Activated CD4-positive, alpha-beta T cell treated with anti-CD3 and anti-CD28 coated beads for 1 hour (primary cell): Measurements from ENCODE around the gene PSMD1.
"Not testable (repeated sequence)": the region's sequence is repeated elsewhere in the genome, so short reads cannot be mapped to it uniquely, and the experiment has no call there.

ENCODE experiments used
- DNase-seq: peaks from one replicate; pipeline ENCODE4 v3.0.0-alpha.2; 2020

Gene PSMD1

GRCh38 chr2:231056453-231057416 lies at the start of gene PSMD1:
Gene PSMD1 (plus strand): TSS chr2:231056867. CDS start chr2:231057026, 159 bp downstream.
- DNase-seq: peak; percentile 87

GRCh38 chr2:231007286-231008098 lies 49.2 kb upstream of the PSMD1 start:
- no peak for DNase-seq

GRCh38 chr2:231008131-231008530 lies 48.5 kb upstream of the PSMD1 start:
- no peak for DNase-seq

- no peak for DNase-seq
These were observed 47.3 kb upstream of the PSMD1 start for GRCh38 chr2:231009236-231009919.

GRCh38 chr2:231010201-231010730 lies 46.4 kb upstream of the PSMD1 start:
- no peak for DNase-seq

- no peak for DNase-seq
These were observed 45.1 kb upstream of the PSMD1 start for GRCh38 chr2:231011526-231011925.

GRCh38 chr2:231012463-231012862 lies 44.2 kb upstream of the PSMD1 start:
- no peak for DNase-seq

- no peak for DNase-seq
These were observed 42.8 kb upstream of the PSMD1 start for GRCh38 chr2:231013820-231014219.

- DNase-seq: no peak
These were observed 41.2 kb upstream of the PSMD1 start for GRCh38 chr2:231015478-231015877.

- no peak for DNase-seq
These were observed 40.7 kb upstream of the PSMD1 start for GRCh38 chr2:231015926-231016325.

- no peak for DNase-seq
These were observed 40.0 kb upstream of the PSMD1 start for GRCh38 chr2:231016566-231017230.

- no peak for DNase-seq
These were observed 39.5 kb upstream of the PSMD1 start for GRCh38 chr2:231017231-231017598.

- DNase-seq: no peak
These were observed 38.5 kb upstream of the PSMD1 start for GRCh38 chr2:231018184-231018583.

GRCh38 chr2:231025059-231025458 lies 31.6 kb upstream of the PSMD1 start:
- DNase-seq: not testable (repeated sequence)

- no peak for DNase-seq
These were observed 27.8 kb upstream of the PSMD1 start for GRCh38 chr2:231028889-231029288.

GRCh38 chr2:231029563-231029962 lies 27.1 kb upstream of the PSMD1 start:
- no peak for DNase-seq

GRCh38 chr2:231030725-231031124 lies 25.9 kb upstream of the PSMD1 start:
- no peak for DNase-seq

- DNase-seq: no peak
These were observed 24.0 kb upstream of the PSMD1 start for GRCh38 chr2:231032575-231033140.

GRCh38 chr2:231033147-231034132 lies 23.2 kb upstream of the PSMD1 start:
- DNase-seq: no peak

- no peak for DNase-seq
These were observed 22.3 kb upstream of the PSMD1 start for GRCh38 chr2:231034291-231034882.
